ENCODE measurements around the gene SLC66A1.

DNA sequence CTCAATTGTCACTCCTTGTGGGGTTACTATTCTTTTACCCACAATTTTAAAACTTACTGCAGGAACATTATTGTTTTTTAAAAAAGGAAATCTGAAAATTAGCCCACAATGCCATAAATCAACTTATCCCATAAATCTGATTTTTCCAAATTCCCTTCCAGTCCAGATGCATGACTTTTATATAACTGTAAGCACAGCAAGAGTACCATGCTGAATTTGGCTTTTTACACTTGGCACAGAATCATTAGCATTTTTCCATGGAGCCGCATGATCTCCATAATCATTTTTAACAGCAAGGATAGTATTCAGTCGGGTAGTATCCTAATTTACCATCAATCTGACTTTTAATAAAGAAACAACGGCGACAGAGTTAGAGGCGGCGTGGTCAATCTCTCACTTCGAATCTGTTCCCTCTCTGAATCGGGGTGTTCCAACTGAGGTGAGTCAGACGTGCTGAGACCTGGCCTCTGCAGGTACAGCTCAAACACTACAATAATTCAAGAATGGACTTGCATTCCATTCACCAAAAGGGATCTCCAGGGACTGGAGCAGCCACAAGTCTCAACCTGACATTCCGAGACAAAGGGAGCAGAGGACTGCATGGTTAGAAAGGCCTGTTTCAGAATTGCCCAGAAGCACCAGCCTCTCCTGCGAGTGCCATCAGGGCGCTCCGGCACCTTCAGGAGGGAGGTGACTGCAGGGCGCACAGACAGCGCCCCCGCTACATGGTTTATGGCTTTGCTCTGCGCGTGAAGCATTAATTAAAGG is 48.9 kb downstream of the SLC66A1 start:
- TF ChIP-seq CTCF (IDR thresholded peaks at IDR 0.05) (no peak), EP300 (IDR thresholded peaks at IDR 0.05) (no peak), POLR2A (IDR thresholded peaks at IDR 0.05) (no peak)
